ENCODE measurements around the gene PPP1R3D.

The PPP1R3D gene

GRCh38 chr20:59948212-59948611 lies 8.1 kb upstream of the PPP1R3D start:
- DNase-seq: no peak

- no peak for DNase-seq
These were observed 7.3 kb upstream of the PPP1R3D start for GRCh38 chr20:59947376-59947775.

GRCh38 chr20:59945731-59946130 lies 5.6 kb upstream of the PPP1R3D start:
- no peak for DNase-seq

- no peak for DNase-seq
These were observed 5.1 kb upstream of the PPP1R3D start for GRCh38 chr20:59945175-59945574.

GRCh38 chr20:59944726-59945125 lies 4.6 kb upstream of the PPP1R3D start:
- no peak for DNase-seq

GRCh38 chr20:59942245-59942644 lies 2.1 kb upstream of the PPP1R3D start:
- DNase-seq: no peak

- no peak for DNase-seq
These were observed 820 bp upstream of the PPP1R3D start for GRCh38 chr20:59940956-59941294.

- no peak for DNase-seq
These were observed 301 bp downstream of the PPP1R3D start for GRCh38 chr20:59939879-59940128.

- no peak for DNase-seq
These were observed 840 bp downstream of the PPP1R3D start for GRCh38 chr20:59939052-59939878.

GRCh38 chr20:59938696-59939051 lies 1.4 kb downstream of the PPP1R3D start:
- DNase-seq: no peak

GRCh38 chr20:59938221-59938620 lies 1.9 kb downstream of the PPP1R3D start:
- peak; percentile 31 for DNase-seq

GRCh38 chr20:59937150-59937549 lies 3.0 kb downstream of the PPP1R3D start:
- no peak for DNase-seq

GRCh38 chr20:59936409-59936808 lies 3.7 kb downstream of the PPP1R3D start:
- DNase-seq: no peak

GRCh38 chr20:59935457-59936185 lies 4.5 kb downstream of the PPP1R3D start:
- no peak for DNase-seq

- DNase-seq: peak; percentile 76
These were observed 6.1 kb downstream of the PPP1R3D start for GRCh38 chr20:59933849-59934585.

GRCh38 chr20:59933296-59933848 lies 6.7 kb downstream of the PPP1R3D start, which contains the start of gene SYCP2:
Gene SYCP2, minus strand, starts transcription at chr20:59933637. Its CDS starts 11,224 bp downstream, at chr20:59922413.
- no peak for DNase-seq

- DNase-seq: no peak
These were observed 7.3 kb downstream of the PPP1R3D start for GRCh38 chr20:59932616-59933295.

GRCh38 chr20:59931511-59932312 lies 8.4 kb downstream of the PPP1R3D start:
- no peak for DNase-seq

GRCh38 chr20:59925899-59926298 lies 14.2 kb downstream of the PPP1R3D start:
- DNase-seq: no peak

- no peak for DNase-seq
These were observed 14.7 kb downstream of the PPP1R3D start for GRCh38 chr20:59925359-59925758.

GRCh38 chr20:59923514-59923913 lies 16.6 kb downstream of the PPP1R3D start:
- no peak for DNase-seq

- DNase-seq: no peak
These were observed 19.2 kb downstream of the PPP1R3D start for GRCh38 chr20:59920944-59921343.
